Measurements from ENCODE around the gene GRB10.

GRB10 gene

DNA sequence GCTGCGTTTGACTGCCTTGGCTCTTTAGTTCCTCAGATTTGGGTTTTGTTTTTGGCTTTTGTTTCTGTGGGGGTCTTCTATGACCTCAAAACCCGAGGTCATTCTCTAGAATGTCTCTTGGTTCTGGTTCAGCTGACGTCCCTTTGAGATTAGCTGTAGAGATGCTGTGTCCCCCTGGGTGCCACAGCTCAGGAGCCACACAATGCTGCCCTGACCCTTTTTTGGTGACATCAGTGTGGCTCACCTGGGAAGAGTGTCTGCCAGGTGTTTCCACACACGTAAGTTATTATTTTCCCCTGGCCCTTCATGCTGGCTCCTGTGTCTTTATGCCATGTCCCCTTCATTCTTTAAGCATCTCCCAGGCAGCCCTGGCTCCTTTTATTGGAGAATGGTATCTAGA lies 127.7 kb downstream of the GRB10 start:
- Histone ChIP-seq H3K9me3 (ENCODE audit: insufficient read depth, low read length, severe bottlenecking) (no peaks in the 10 kb centered on the region), H3K79me2 (ENCODE audit: insufficient read depth, low read length) (no peaks in the 10 kb centered on the region), H3K9ac (ENCODE audit: low read depth, low read length) (no peak overlapping the region), H3K4me2 (ENCODE audit: insufficient read depth, low read length) (no peak overlapping the region), H4K20me1 (ENCODE audit: insufficient read depth, low read length) (no peaks in the 10 kb centered on the region), H3K27ac (ENCODE audit: low read length) (no peak overlapping the region), H3K4me1 (ENCODE audit: insufficient read depth, low read length) (no peaks in the 10 kb centered on the region), H3K36me3 (ENCODE audit: insufficient read depth, low read length) (no peaks in the 10 kb centered on the region), H2AFZ (ENCODE audit: low read depth, low read length) (no peak overlapping the region), H3K27me3 (ENCODE audit: insufficient read depth, low read length, poor library complexity) (peaks cover 39% of the 10 kb centered on the region), H3K4me3 (ENCODE audit: low read depth in 1 of 2, low read length in 2 of 2) (no peak overlapping the region)
- DNase-seq (no peak), ATAC-seq (ENCODE audit: insufficient read depth, low read depth) (no peak)
- TF ChIP-seq, protein P1, sequence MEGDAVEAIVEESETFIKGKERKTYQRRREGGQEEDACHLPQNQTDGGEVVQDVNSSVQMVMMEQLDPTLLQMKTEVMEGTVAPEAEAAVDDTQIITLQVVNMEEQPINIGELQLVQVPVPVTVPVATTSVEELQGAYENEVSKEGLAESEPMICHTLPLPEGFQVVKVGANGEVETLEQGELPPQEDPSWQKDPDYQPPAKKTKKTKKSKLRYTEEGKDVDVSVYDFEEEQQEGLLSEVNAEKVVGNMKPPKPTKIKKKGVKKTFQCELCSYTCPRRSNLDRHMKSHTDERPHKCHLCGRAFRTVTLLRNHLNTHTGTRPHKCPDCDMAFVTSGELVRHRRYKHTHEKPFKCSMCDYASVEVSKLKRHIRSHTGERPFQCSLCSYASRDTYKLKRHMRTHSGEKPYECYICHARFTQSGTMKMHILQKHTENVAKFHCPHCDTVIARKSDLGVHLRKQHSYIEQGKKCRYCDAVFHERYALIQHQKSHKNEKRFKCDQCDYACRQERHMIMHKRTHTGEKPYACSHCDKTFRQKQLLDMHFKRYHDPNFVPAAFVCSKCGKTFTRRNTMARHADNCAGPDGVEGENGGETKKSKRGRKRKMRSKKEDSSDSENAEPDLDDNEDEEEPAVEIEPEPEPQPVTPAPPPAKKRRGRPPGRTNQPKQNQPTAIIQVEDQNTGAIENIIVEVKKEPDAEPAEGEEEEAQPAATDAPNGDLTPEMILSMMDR (IDR thresholded peaks at IDR 0.05; ENCODE audit: borderline replicate concordance, extremely low read depth, low read length, poor library complexity, severe bottlenecking) = no peak
- TF ChIP-seq EZH2 (IDR thresholded peaks at IDR 0.05; ENCODE audit: borderline replicate concordance, low read depth, low read length, severe bottlenecking) = no peak

DNA sequence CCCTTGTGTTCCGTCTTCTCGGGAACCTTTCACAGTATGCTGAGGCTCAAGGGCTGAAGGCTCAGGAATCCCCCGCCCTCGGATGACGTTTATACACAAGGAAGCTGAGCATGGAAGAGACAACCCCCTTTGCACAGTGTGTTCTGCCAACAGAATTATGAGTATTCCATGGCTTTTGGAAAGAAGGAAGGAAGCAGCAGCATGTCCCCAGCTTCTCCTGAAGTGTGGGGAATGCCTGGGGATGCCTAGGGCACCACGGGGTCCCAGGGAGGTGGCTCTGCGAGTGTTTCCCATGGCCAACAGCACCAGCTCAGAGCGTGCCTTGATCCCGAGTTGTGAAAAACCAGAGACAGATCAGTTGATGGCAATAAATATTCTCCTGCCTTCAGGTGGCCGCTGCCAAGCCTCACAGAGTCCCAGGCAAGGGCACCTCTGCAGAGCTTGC lies 128.7 kb downstream of the GRB10 start:
- Histone ChIP-seq H3K4me1 (ENCODE audit: insufficient read depth, low read length) (no peaks in the 10 kb centered on the region), H3K4me3 (ENCODE audit: low read depth in 1 of 2, low read length in 2 of 2) (no peak overlapping the region), H3K79me2 (ENCODE audit: insufficient read depth, low read length) (no peaks in the 10 kb centered on the region), H4K20me1 (ENCODE audit: insufficient read depth, low read length) (no peaks in the 10 kb centered on the region), H3K4me2 (ENCODE audit: insufficient read depth, low read length) (no peak overlapping the region), H3K27me3 (ENCODE audit: insufficient read depth, low read length, poor library complexity) (peaks cover 39% of the 10 kb centered on the region), H2AFZ (ENCODE audit: low read depth, low read length) (no peak overlapping the region), H3K36me3 (ENCODE audit: insufficient read depth, low read length) (no peaks in the 10 kb centered on the region), H3K9me3 (ENCODE audit: insufficient read depth, low read length, severe bottlenecking) (no peaks in the 10 kb centered on the region), H3K9ac (ENCODE audit: low read depth, low read length) (no peak overlapping the region), H3K27ac (ENCODE audit: low read length) (no peak overlapping the region)
- ATAC-seq (ENCODE audit: insufficient read depth, low read depth) = no peak
- no peak for TF ChIP-seq EZH2 (IDR thresholded peaks at IDR 0.05; ENCODE audit: borderline replicate concordance, low read depth, low read length, severe bottlenecking)
- TF ChIP-seq, protein P1 (IDR thresholded peaks at IDR 0.05; ENCODE audit: borderline replicate concordance, extremely low read depth, low read length, poor library complexity, severe bottlenecking) = no peak
- no peak for DNase-seq

DNA sequence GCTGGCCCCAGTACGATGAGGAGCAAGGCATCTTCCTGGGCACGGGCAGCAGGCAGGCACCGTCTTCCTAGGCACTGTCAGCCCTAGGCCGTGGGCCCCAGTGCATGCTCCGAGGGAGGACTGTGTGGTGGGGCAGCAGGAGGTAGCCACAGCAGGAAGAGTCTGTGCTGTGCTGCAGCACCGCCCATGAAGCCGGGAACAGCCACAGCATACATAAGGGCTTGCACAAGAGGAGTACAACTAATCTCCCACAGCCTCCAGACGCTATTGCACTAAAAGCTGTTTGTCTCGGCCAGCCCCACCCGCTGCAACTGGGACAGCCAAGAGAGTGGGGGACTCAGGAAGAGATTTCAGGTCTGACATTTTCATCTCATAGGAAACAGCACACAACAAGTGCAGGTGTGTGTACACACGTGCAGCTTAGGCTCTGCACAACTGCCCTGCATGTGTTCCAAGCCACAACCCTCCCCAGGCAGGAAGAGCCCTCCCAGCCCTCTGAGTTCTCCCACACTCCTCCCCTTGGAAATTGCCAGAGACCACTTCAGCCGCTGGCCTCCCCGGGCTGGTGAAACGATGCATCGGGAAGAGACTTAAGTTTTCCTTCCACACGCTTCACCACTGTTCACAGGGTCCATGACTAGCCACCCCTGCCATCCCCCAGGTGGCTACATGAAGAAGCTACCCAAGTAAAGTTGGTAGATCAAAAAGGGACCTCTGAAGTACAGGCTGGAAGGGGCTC lies 129.4 kb downstream of the GRB10 start:
- no peak overlapping the region for H3K4me3 ChIP-seq (ENCODE audit: low read depth in 1 of 2, low read length in 2 of 2)
- no peaks in the 10 kb centered on the region for H4K20me1 ChIP-seq (ENCODE audit: insufficient read depth, low read length)
- no peaks in the 10 kb centered on the region for H3K36me3 ChIP-seq (ENCODE audit: insufficient read depth, low read length)
- no peak overlapping the region for H3K9ac ChIP-seq (ENCODE audit: low read depth, low read length)
- TF ChIP-seq, protein P1 (IDR thresholded peaks at IDR 0.05; ENCODE audit: borderline replicate concordance, extremely low read depth, low read length, poor library complexity, severe bottlenecking) = no peak
- no peak overlapping the region for H2AFZ ChIP-seq (ENCODE audit: low read depth, low read length)
- H3K27me3 ChIP-seq (ENCODE audit: insufficient read depth, low read length, poor library complexity) = peaks cover 43% of the 10 kb centered on the region
- no peaks in the 10 kb centered on the region for H3K4me1 ChIP-seq (ENCODE audit: insufficient read depth, low read length)
- H3K4me2 ChIP-seq (ENCODE audit: insufficient read depth, low read length) = no peak overlapping the region
- no peaks in the 10 kb centered on the region for H3K9me3 ChIP-seq (ENCODE audit: insufficient read depth, low read length, severe bottlenecking)
- H3K27ac ChIP-seq (ENCODE audit: low read length) = no peak overlapping the region
- no peaks in the 10 kb centered on the region for H3K79me2 ChIP-seq (ENCODE audit: insufficient read depth, low read length)
- peak; percentile 29 for ATAC-seq (ENCODE audit: insufficient read depth, low read depth)
- DNase-seq = no peak
